ENCODE results near the gene CADM2.

DNA sequence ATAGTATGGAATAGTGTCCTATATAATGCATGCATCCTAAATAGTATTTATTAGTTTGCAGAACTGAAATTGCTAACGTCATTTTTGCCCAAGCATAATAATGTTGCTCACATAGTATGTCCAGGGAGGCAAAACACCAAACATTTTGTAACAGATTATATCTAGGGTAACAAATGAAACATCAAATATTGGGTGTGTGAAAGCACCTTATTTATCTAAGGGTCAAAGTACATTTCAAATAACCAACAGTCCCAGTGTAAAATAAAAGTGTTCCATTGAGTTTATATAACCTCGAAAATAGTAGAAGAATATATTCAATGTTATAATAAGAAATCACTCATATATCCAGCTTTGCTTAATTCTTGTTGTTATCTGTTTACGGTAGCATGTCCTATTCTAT, 363.1 kb downstream of the CADM2 start:
- TF ChIP-seq ZNF174 (tag by site-specific recombination; IDR thresholded peaks at IDR 0.05) (no peak), MEIS1 (CRISPR knock-in tag; IDR thresholded peaks at IDR 0.05; ENCODE audit: borderline replicate concordance) (no peak), ZBTB7A (tag by site-specific recombination; IDR thresholded peaks at IDR 0.05; ENCODE audit: low read depth) (no peak), ZNF561 (tag by site-specific recombination; IDR thresholded peaks at IDR 0.05; ENCODE audit: borderline replicate concordance) (no peak), YY1 (tag by site-specific recombination; IDR thresholded peaks at IDR 0.05) (no peak), ZXDB (tag by site-specific recombination; IDR thresholded peaks at IDR 0.05) (no peak), GLIS1 (tag by site-specific recombination; IDR thresholded peaks at IDR 0.05) (no peak), ZNF768 (tag by site-specific recombination; IDR thresholded peaks at IDR 0.05) (no peak), ZNF114 (tag by site-specific recombination; IDR thresholded peaks at IDR 0.05) (no peak), ZNF184 (tag by site-specific recombination; IDR thresholded peaks at IDR 0.05) (no peak), ZNF785 (tag by site-specific recombination; IDR thresholded peaks at IDR 0.05) (no peak), ZNF16 (tag by site-specific recombination; IDR thresholded peaks at IDR 0.05; ENCODE audit: low read depth) (no peak)
- TF ChIP-seq, protein P1, sequence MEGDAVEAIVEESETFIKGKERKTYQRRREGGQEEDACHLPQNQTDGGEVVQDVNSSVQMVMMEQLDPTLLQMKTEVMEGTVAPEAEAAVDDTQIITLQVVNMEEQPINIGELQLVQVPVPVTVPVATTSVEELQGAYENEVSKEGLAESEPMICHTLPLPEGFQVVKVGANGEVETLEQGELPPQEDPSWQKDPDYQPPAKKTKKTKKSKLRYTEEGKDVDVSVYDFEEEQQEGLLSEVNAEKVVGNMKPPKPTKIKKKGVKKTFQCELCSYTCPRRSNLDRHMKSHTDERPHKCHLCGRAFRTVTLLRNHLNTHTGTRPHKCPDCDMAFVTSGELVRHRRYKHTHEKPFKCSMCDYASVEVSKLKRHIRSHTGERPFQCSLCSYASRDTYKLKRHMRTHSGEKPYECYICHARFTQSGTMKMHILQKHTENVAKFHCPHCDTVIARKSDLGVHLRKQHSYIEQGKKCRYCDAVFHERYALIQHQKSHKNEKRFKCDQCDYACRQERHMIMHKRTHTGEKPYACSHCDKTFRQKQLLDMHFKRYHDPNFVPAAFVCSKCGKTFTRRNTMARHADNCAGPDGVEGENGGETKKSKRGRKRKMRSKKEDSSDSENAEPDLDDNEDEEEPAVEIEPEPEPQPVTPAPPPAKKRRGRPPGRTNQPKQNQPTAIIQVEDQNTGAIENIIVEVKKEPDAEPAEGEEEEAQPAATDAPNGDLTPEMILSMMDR (tag by site-specific recombination; IDR thresholded peaks at IDR 0.05) = no peak
- TF ChIP-seq, protein P2, sequence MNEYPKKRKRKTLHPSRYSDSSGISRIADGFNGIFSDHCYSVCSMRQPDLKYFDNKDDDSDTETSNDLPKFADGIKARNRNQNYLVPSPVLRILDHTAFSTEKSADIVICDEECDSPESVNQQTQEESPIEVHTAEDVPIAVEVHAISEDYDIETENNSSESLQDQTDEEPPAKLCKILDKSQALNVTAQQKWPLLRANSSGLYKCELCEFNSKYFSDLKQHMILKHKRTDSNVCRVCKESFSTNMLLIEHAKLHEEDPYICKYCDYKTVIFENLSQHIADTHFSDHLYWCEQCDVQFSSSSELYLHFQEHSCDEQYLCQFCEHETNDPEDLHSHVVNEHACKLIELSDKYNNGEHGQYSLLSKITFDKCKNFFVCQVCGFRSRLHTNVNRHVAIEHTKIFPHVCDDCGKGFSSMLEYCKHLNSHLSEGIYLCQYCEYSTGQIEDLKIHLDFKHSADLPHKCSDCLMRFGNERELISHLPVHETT (tag by site-specific recombination; IDR thresholded peaks at IDR 0.05) = no peak
